ENCODE results near the gene PCDH12.
A peak's percentile ranks its signal among the peaks of the same experiment; 100 is the strongest.

The PCDH12 gene

GRCh38 chr5:141919218-141920119 lies 38.5 kb downstream of the PCDH12 start:
- Histone ChIP-seq H3F3A (ENCODE audit: insufficient read depth, low read length) (peaks cover 15% of the 10 kb centered on the region; the same call in 1 of the 2 replicates), H3K27me3 (replicated peaks; ENCODE audit: insufficient read depth, low read length) (no peaks in the 10 kb centered on the region), H3K36me3 (replicated peaks; ENCODE audit: insufficient read depth, low read length) (no peaks in the 10 kb centered on the region), H3K4me1 (ENCODE audit: low read length) (peaks cover 30% of the 10 kb centered on the region), H4K20me1 (ENCODE audit: insufficient read depth, low read length) (no peaks in the 10 kb centered on the region), H2AFZ (ENCODE audit: low read length) (no peak overlapping the region), H3K9me3 (replicated peaks; ENCODE audit: insufficient read depth, low read length) (no peaks in the 10 kb centered on the region), H3K27ac (ENCODE audit: low read length) (0 out of 2 replicates have a peak overlapping the region, but pooled peaks have one; percentile 2), H3K9me2 (replicated peaks; ENCODE audit: insufficient read depth, low read length) (no peaks in the 10 kb centered on the region), H3K79me2 (ENCODE audit: low read length) (peaks cover 12% of the 10 kb centered on the region), H3K4me3 (ENCODE audit: low read length) (no peak overlapping the region), H3K9ac (ENCODE audit: low read length) (no peak overlapping the region), H3K4me2 (ENCODE audit: low read depth, low read length) (no peak overlapping the region)
- peak; percentile 18 for DNase-seq
- TF ChIP-seq EZH2 (optimal IDR thresholded peaks at IDR 0.05; ENCODE audit: low read depth, low read length) (no peak), CTCF (IDR thresholded peaks at IDR 0.05; ENCODE audit: low read length) (no peak), EZH2phosphoT487 (IDR thresholded peaks at IDR 0.05; ENCODE audit: low read length) (no peak)

GRCh38 chr5:141917760-141918159 lies 40.2 kb downstream of the PCDH12 start:
- Histone ChIP-seq H3K4me3 (ENCODE audit: low read length) (no peak overlapping the region), H3K4me1 (ENCODE audit: low read length) (peaks cover 28% of the 10 kb centered on the region), H3K9me3 (replicated peaks; ENCODE audit: insufficient read depth, low read length) (no peaks in the 10 kb centered on the region), H3K27ac (ENCODE audit: low read length) (no peak overlapping the region), H3K9me2 (replicated peaks; ENCODE audit: insufficient read depth, low read length) (no peaks in the 10 kb centered on the region), H3K9ac (ENCODE audit: low read length) (no peak overlapping the region), H3K27me3 (replicated peaks; ENCODE audit: insufficient read depth, low read length) (no peaks in the 10 kb centered on the region), H3K4me2 (ENCODE audit: low read depth, low read length) (no peak overlapping the region), H3K36me3 (replicated peaks; ENCODE audit: insufficient read depth, low read length) (no peaks in the 10 kb centered on the region), H2AFZ (ENCODE audit: low read length) (no peak overlapping the region), H4K20me1 (ENCODE audit: insufficient read depth, low read length) (no peaks in the 10 kb centered on the region), H3K79me2 (ENCODE audit: low read length) (no peaks in the 10 kb centered on the region), H3F3A (ENCODE audit: insufficient read depth, low read length) (peaks cover 19% of the 10 kb centered on the region; the same call in 1 of the 2 replicates)
- DNase-seq, result no peak
- no peak for TF ChIP-seq CTCF (IDR thresholded peaks at IDR 0.05; ENCODE audit: low read length)
- no peak for TF ChIP-seq EZH2phosphoT487 (IDR thresholded peaks at IDR 0.05; ENCODE audit: low read length)
- TF ChIP-seq EZH2 (optimal IDR thresholded peaks at IDR 0.05; ENCODE audit: low read depth, low read length), result no peak

- H3K27me3 ChIP-seq (replicated peaks; ENCODE audit: insufficient read depth, low read length), result no peaks in the 10 kb centered on the region
- no peak for TF ChIP-seq EZH2phosphoT487 (IDR thresholded peaks at IDR 0.05; ENCODE audit: low read length)
- no peak for TF ChIP-seq CTCF (IDR thresholded peaks at IDR 0.05; ENCODE audit: low read length)
- H3K9ac ChIP-seq (ENCODE audit: low read length), result no peak overlapping the region
- H4K20me1 ChIP-seq (ENCODE audit: insufficient read depth, low read length), result no peaks in the 10 kb centered on the region
- no peaks in the 10 kb centered on the region for H3K9me2 ChIP-seq (replicated peaks; ENCODE audit: insufficient read depth, low read length)
- H3K36me3 ChIP-seq (replicated peaks; ENCODE audit: insufficient read depth, low read length), result no peaks in the 10 kb centered on the region
- peaks cover 19% of the 10 kb centered on the region; the same call in 1 of the 2 replicates for H3F3A ChIP-seq (ENCODE audit: insufficient read depth, low read length)
- H3K27ac ChIP-seq (ENCODE audit: low read length), result peak overlapping the region; percentile 31; the same call in 1 of the 2 replicates
- H3K4me3 ChIP-seq (ENCODE audit: low read length), result no peak overlapping the region
- DNase-seq, result no peak
- H3K9me3 ChIP-seq (replicated peaks; ENCODE audit: insufficient read depth, low read length), result no peaks in the 10 kb centered on the region
- peak overlapping the region; percentile 47 for H2AFZ ChIP-seq (ENCODE audit: low read length)
- no peaks in the 10 kb centered on the region for H3K79me2 ChIP-seq (ENCODE audit: low read length)
- peaks cover 28% of the 10 kb centered on the region for H3K4me1 ChIP-seq (ENCODE audit: low read length)
- peak overlapping the region; percentile 9; the same call in 1 of the 2 replicates for H3K4me2 ChIP-seq (ENCODE audit: low read depth, low read length)
These were observed 41.5 kb downstream of the PCDH12 start for GRCh38 chr5:141916522-141916921.

Data from MM.1S (cell line).